GM18511 (cell line): ENCODE results near the gene SLIT1.

Source experiments
- ATAC-seq: cut with Tn5 transposase; IDR thresholded peaks from one replicate; pipeline ENCODE4 v1.9.1; 2021; ENCODE audit warnings: mild to moderate bottlenecking, moderate library complexity; ENCODE audit not compliant: unreplicated experiment

The SLIT1 gene

DNA sequence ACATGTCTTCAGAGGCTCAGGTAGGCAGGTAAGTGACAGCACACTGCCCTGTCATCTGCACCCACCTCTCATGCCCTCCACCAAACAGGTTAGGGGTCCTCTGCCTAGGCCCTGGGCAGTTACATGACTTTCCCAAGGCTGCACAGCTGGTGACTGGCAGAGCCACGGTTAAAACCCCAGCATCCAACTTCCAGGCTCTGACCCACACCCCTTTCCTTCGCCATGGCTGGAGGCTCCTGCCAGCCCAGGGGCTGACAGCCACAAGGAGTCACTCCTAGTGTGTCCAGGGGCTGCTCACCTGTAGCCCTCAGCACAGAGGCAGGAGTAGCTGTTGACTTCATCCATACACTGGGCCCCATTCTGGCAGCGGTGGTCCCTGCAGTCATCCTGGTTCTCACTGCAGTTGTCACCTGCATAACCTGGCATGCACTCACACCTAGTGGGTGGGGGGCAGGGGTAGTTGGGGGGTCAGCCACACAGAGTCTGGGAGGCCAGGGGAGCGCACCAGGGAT is 175.0 kb downstream of the SLIT1 start:
- ATAC-seq, result no peak

DNA sequence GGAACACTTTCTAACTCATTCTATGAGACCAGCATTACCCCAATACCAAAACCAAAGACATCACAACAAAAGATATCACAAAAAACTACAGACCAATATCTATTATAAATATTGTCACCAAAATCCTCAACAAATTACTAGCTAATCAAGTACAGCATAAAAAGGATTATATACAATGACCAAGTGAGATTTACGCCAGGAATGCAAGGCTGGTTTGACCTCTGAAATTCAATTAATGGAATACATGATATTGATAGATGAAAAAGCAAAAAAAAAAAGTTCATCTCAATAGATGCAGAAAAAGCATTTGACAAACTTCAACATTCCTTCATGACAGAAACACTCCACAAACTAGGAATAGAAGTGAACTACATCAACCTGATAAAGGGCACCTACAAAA is 178.3 kb downstream of the SLIT1 start:
- no peak for ATAC-seq

DNA sequence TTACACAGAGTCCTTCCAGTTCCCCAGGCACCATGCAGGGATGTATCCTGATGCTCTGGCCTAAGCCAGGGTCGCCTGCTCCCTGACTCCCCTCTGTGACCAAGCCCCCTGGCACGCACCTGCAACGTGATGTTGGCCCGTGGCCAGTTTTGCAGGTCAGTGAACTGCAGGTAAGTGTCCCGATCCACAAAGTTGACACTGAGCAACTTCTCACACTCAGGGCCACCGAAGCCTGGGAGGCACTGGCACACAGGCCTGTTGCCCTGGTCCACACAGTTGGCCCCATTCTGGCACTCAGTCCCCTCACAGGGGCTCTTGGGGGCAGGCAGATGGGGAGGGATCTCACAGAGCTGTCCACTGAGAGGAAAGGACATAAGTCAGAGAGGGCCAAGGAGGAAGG is 179.4 kb downstream of the SLIT1 start:
- no peak for ATAC-seq

DNA sequence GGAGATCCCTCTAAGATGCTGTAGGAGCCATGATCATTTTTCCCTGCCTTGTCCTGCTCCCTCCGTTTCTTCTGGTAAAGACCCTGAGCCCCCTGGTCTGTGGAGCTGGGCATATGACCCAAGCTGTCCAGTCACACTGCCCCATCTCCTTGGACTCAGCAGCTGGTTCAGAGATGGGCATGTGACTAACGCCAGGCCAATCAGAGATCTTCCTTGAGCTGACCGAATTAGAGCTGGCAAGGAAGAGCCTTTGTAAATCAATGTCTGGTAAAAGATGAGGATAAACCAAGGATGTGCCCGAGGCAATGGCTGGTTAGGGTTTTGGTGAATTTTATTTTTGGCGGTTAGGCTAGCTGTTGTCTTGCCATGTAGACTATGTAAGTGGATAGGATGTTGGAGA is 180.4 kb downstream of the SLIT1 start:
- no peak for ATAC-seq

DNA sequence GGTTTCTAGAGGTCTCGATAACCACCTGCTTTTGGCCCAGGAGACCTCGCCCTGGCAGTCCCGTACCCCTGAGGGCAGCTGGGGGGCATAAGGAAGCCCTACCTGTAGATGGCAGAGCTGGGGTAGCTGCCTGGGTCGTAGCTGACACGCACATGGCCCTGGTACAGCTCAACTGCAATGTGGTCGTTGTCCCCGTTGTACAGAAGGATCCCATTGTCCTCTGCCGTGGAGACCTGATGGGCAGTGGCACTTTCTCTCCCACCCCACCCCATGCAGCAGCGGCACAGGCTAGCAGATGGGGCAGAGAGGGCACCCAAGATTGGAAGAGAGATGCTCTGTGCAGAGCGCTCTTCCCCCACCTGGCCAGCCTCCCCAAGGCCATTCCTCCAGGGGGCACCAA is 181.2 kb downstream of the SLIT1 start:
- no peak for ATAC-seq

DNA sequence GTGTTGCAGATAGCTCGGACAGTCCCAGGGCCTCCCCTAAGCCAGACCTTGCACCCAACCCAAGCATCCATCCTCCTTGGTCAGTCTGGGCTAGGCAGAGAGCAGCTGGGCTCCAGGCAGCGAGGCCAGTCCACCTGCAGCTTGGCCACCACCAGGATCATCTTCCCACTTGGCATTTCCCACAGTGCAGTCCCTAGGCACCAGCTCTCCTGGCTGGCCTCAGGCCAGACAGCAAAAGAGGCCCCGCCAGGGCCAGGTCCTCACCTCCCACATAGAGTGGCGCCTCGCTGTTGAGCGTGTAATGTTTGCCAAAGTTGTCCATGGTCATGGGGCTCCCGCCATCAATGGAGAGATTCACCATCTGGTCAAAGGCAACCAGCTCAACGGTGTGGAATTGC is 182.0 kb downstream of the SLIT1 start:
- no peak for ATAC-seq

DNA sequence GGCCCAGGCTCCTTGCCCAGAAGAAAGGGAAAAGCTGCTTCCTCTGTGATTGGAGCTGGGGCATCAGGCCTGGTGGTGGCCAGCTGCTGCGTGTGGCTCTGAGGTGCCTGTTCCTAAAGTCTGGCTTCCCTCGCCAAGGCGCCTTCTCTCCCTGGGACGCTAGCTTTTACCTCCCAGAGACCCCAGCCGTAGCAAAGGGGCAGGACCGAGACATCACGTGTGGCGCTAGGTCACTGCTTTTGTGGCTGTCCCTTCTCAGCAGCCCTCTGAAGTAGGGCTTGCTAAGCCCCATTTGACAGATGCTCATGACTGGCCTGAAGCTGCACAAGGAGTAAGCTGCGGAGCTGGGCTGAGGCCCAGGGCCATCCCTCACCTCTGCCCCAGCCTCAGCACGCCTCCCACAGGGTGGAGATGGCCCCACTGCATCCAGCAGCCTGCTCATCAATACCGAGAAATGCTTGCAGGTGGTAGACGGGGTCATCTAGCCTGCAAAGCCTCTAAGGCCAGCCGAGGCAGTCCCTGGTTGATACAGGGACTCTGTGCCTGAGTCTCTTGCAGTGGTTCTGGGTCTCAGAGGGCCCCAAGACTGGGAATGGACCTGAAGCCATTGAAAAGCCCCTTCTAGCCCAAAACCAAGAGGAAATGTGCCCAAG is 182.5 kb downstream of the SLIT1 start:
- ATAC-seq, result no peak

DNA sequence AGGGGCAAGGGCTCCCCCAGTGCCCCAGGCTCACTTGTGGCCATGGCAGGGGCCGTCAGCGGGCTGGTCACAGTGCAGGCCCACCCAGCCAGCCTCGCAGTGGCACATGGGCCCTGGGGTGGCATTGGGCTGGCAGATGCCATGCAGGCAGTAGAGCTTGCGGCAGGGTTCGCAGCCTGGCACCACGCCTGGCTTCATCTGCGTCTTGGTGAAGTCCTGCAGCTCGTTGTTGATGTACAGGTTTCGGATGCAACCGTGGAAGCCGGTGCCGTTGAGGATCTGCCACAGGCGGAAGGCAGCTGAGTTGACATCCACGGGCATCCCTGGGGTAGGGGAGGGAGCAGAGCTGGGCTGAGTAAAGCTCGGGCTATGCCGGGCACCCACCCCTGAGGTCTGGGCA is 183.1 kb downstream of the SLIT1 start:
- no peak for ATAC-seq

DNA sequence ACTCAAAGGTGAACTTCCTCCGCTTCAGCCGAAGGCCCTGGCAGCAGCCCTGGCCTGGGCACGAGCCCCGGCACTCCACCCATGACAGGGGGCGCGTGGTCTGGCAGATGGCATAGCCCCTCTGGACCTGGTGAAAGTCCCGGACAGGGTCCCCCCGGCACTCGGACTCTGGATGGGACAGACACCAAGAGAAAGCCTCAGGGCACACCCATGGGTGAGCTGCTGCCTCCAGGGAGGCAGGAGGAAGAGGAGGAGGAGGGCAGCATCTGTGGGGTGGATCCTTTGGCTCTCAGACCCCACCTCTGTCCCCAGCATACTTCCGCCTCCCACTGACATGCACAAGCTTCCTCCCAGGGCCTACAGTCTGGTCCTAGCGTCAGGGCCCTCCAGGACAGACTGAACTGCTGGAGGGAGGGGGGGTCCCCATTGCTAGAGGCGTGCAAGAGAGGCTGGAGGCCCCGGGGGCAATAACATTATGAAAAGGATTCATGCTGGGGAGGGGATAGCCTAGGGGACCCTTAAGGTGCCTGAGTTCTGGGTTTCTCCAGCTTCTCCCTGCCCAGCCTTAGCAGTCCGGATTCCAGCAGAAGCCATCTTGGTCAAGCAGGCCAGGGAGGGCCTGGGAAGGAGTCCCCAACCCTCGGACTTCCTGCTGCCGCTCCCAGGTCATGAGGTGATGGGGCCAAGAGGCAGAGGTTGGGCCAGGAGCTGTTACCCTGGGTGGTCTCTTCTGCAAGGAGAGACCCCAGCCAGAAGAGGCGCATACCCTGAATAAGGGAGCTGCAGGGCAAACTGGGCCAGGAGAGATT is 184.4 kb downstream of the SLIT1 start:
- no peak for ATAC-seq

DNA sequence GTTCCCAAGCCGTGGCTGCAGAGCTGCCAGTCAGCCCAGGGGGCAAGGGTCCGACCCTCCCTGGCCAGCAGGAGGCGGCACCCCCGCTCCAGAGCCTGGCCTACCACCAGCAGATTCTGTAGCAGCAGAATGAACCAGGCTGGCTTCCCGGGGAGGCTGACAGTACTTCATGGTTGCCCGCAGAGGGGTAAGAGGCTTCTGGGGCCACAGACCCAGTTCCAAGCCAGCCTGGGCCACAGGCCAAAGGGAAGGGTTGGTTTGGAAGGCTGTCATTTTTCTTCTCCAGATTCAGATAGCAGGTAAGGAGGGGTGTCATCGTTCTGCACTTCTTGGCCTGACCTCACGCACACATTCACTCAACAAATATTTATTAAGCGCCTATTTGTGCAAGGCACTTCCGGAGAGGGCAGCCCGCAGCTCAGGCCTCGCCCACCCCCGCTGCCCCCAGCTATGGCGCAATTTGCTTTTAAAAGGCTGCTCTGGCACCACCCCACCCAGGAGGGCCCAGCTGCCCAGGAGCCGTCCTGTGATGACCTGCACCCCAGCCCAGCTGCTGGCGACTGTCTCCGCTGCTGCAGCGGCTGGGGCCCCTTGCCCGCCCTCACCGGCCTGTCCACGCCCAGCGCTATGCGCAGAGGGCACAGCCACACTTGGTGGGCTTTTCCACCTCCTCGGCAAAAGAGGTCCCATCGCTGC is 185.1 kb downstream of the SLIT1 start:
- ATAC-seq, result no peak

DNA sequence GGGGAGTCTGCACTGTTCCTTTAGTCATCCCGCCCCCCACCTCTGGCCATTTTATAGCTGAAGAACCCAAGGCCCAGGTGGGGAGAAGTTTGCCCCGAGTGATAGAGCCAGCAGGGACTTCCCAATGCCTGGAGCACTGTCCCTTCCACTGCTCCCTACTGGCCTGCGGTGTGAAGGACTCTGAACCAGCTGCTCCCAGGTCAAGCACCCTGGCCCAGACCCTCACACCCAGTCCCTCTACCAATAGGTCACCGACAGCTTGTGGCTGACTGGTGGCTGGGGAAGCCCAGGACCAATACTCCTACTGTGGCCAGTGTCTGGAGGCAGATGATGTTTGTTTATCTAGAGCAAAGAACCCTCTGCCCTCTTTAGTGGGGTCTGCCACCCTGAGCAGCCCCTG is 185.8 kb downstream of the SLIT1 start:
- ATAC-seq, result no peak

DNA sequence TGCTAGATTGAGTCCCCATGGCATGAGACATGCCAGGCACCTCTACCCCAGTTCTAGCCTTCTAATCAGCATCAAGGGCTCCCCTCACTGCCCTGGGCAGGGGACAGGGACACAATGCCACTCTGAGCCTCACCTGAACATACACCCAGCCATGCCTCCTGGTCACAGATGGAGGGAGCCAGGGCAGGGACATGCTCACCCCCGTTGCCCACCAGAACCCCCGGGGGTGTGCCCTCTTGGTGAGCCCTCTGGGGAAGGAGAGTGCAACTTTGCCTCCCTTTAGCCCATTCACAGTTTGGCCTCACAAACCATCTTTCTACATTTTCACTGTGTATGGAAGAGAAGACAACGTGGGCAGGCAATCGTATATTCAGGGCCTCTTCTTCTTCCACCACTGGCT is 186.4 kb downstream of the SLIT1 start:
- no peak for ATAC-seq

DNA sequence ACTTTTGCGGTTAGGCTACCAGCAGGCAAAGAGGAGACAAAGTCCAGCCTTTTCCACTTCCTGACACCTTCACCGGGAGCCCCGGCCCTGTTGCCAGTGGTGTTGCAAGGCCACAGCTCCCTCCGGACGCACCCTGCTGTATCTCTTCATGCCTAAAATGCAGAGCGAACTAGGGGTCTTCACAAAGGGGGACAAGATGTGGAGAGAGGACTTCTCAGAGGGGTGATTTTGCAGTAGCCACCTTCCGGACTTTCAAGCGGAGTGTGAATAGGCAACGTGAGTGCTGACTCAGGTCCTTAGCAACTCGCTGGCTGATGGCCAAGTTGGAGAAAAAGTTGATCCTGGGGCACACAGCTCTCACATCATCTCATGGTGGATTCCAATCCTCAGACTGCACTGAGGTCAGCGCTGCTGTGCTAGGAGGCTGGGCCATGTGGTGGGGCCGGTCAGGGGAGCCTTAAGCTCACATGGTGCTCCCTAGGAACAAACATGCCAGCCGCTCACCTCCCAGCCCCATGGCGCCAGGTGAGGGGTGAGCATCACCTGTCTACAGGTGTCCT is 187.3 kb downstream of the SLIT1 start:
- no peak for ATAC-seq

DNA sequence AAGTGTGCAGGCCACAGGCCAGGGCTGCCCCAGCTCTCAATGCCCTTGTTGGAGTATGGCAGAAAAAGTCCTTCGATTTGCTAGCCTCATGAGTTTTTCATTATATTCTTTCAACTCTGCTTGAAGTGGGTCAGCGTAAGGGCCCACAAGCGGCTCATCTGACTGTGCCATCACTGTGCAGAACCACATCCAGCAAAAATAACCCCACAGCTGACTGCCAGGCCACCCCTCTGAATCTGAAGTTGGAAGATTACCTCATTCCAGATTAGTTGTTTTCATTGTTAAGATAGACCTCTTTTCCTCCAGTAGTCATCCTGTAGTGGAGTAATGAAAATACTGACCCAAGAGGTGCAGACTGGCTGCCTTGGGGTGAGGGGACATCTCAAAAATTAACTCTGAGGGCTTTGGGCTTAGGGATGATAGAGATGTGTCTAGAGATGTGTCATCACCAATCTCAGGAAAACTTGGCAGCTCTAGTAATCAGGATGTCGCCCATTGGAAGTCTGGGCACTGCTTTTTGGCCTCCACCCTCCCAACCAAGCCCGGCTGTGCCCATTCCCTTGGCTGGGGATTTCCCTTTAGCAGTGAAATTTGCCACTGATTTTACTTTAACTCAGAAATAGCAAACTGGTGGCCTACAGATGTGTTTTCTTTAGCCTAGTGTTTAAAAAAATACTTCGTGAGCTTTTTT is 189.3 kb downstream of the SLIT1 start:
- no peak for ATAC-seq

DNA sequence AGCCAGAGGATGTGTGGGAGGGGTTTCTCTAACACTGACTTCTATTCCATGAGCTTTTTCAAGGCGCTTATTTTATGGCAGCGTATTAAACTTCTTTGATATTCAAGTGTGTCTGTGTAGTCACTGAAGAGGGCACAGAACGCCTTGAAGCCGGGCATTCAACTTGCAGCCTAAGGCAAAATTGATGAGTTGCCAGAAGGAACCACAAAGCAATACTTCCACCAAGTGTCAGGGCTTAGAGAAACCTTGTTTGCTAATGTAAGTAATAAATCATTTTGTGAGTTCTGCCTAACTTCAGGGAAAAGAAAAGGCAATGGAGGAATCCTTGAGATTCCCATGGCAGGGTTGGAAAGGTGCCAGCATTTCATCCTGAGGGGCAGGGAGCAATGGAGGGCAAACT is 189.9 kb downstream of the SLIT1 start:
- ATAC-seq, result no peak

DNA sequence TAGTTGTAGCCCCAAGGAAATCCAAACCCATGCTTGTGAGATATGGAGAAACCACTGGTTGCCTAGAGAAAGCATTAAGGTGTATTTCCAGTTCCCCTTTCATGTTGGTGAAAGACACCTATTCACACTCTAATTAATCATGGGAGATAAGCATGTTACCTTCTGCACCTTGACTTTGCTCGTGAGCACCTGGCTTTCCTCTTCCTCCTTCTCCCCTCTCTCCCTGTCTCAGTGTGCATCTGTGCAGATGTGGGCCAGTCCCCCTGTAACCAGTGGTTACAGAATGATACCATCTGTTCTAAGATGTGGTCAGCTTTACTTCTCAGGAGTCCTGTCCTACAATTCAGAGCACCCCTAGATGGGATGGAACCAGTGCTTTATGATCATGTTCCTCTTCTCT is 193.0 kb downstream of the SLIT1 start:
- peak; percentile 70 for ATAC-seq

DNA sequence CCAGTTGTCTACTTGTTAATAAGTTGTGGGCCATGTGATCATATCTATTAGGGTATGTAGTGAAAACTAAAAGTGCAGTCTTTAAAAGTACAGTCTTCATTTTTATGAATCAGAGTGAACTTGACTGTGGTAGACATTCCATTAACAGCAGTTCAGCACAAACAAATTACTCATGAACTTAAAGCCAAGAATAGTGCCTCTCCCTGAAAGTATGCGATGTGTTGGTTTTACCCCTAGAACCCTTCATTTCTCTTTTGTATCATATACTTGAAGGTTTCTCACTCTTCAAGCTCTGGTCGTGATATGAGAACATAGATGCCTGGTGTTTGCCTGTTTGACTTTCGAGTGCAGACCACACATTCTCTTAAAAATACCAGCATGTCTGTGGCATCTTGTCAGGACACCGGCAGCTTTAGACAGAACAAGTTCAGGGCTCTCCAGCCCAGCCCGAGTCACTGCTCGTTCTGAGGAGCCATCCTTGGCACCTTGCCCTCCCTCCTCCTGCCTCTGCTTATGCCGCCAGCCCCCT is 194.4 kb downstream of the SLIT1 start:
- ATAC-seq, result no peak

DNA sequence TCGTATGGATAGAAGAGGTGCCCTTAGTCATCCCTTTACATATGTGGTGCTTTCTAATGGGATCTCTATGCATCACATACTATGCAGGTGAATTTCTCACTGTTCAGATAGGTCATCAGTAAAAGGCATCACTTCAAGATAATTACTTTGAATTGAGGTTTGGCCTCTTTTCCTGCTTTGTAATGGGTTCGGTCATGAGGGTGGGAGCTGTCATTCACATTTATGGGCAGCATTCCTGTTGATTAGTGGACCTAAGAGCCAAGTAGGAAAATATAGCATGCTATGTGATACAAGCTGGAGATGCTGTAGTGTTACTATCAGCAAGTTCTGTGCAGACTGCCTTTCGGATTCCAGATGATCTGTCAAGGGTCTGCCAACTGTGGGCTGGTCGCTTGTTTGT is 197.3 kb downstream of the SLIT1 start:
- ATAC-seq, result no peak

DNA sequence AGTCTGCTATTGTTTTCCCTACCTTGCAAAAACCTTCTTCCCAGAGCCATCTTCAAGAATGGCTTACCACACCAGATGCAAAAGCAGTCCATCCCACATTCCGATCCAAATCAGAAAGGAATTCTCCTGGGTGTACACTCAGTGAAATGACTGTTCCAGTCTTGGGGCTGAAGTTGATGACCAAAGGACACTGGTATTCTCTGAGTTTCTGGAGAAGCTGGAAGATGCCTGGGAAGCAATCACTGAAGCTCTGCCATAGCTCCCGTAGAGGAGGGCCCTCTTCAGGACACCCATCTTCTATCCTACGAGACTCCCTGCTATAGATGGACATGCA is 197.9 kb downstream of the SLIT1 start:
- no peak for ATAC-seq

DNA sequence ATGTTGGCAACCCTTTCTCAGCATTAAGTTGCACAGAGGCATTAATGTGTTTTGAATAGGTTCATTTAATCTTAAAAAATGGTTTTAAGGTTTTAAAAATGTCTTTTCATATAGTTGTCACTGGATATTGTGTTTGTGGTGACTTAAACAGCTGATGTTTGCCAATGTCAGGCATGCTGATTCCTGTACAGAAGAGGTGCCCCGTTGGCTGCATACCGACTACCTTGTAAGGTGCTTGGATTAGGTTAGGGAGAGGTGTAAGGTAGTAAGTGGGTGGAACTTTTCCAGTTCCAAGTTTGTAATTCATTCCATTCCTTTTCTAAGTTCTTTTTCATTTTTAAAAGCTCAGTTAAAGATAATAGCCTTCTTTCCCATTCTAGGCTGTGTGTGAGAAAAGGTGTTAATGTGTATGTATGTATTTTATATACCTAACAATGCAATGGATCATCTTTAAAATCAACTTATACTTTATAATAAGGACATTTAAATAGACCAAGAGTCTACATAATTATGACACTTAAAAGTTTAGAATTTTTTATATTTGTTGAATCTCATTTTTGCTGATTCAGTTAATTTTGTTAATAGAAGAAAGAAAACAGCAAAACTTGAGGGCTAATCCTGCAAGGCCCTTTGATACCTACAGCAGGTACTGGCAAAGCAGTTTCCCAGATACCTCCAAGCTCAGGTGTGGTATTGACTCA is 198.5 kb downstream of the SLIT1 start:
- no peak for ATAC-seq
